SK-N-MC (cell line): Measurements from ENCODE around the gene PLPP3.

Experiments
- EZH2 ChIP-seq: fragments of 200-600 bp; sonication (generic); IDR thresholded peaks from one replicate; pipeline ENCODE4 v1.6.1; 2017; ENCODE audit warnings: antibody characterized with exemption
- POLR2AphosphoS5 ChIP-seq: IDR thresholded peaks from 2 replicates; pipeline ENCODE4 v1.6.1; 2012; ENCODE audit warnings: mild to moderate bottlenecking, low read depth, low read length, borderline replicate concordance

- TF ChIP-seq EZH2 (no peak), POLR2AphosphoS5 (no peak)
Observed at GRCh38 chr1:56478734-56479133, 100.6 kb downstream of the PLPP3 start.
